ENCODE measurements around the gene LTO1.

LTO1 gene

DNA sequence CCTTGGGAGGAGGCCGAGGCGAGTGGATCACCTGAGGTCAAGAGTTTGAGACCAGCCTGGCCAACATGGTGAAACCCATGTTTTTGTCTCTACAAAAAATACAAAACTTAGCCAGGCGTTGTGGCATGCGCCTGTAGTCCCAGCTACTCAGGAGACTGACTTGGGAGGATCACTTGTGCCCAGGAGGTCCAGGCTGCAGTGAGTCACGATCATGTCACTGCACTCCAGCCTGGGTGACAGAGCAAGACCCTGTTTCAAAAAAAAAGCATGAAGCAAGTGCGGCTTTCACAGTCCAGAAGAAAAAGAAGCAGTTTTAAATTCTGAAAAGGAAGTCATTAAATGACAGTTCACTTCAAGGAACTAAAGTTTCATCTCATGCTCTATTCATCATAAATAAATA is 7.1 kb upstream of the LTO1 start:
- Histone ChIP-seq H3K4me3 (ENCODE audit: insufficient read depth, low read depth, low read length, poor library complexity, severe bottlenecking) (no peak overlapping the region), H3K4me1 (ENCODE audit: control insufficient read depth, insufficient read depth, low read length, poor library complexity, severe bottlenecking) (no peaks in the 10 kb centered on the region), H3K9me3 (ENCODE audit: control insufficient read depth, low read length) (no peaks in the 10 kb centered on the region), H3K27ac (ENCODE audit: insufficient read depth, low read length, poor library complexity, severe bottlenecking) (no peak overlapping the region), H3K27me3 (replicated peaks; ENCODE audit: control insufficient read depth, insufficient read depth, low read length, poor library complexity, severe bottlenecking) (no peaks in the 10 kb centered on the region), H3K36me3 (ENCODE audit: control insufficient read depth, insufficient read depth, low read length) (no peaks in the 10 kb centered on the region)
- no peak for DNase-seq

GRCh38 chr11:69680688-69681087 is 5.5 kb upstream of the LTO1 start:
- DNase-seq, result no peak

DNA sequence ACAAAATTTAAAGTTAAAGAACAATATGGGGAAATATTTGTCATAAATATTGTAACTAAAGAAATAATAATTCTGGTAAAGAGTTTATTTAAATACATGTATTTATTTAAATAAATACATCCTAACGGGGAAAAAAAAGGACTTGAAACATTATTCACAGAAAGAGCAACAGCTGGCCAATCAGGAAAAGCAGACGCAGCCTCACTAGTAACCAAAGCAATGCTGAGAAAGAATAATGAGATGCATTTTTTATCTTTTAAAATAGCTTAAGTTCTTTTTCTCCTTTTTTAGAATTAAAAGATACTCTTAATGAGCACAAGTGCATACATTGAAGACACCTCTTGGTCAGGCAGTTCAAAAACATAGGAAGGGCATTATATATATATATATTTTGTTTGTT is 2.6 kb upstream of the LTO1 start:
- peaks cover 9% of the 10 kb centered on the region for H3K4me1 ChIP-seq (ENCODE audit: control insufficient read depth, insufficient read depth, low read length, poor library complexity, severe bottlenecking)
- H3K36me3 ChIP-seq (ENCODE audit: control insufficient read depth, insufficient read depth, low read length), result peaks cover 4% of the 10 kb centered on the region
- H3K4me3 ChIP-seq (ENCODE audit: insufficient read depth, low read depth, low read length, poor library complexity, severe bottlenecking), result no peak overlapping the region
- no peaks in the 10 kb centered on the region for H3K9me3 ChIP-seq (ENCODE audit: control insufficient read depth, low read length)
- H3K27me3 ChIP-seq (replicated peaks; ENCODE audit: control insufficient read depth, insufficient read depth, low read length, poor library complexity, severe bottlenecking), result no peaks in the 10 kb centered on the region
- no peak overlapping the region for H3K27ac ChIP-seq (ENCODE audit: insufficient read depth, low read length, poor library complexity, severe bottlenecking)
- DNase-seq, result no peak

More at GRCh38 chr11:69680688-69681087, 5.5 kb upstream of the LTO1 start:
- Histone ChIP-seq H3K27me3 (replicated peaks; ENCODE audit: control insufficient read depth, insufficient read depth, low read length, poor library complexity, severe bottlenecking) (no peaks in the 10 kb centered on the region), H3K9me3 (ENCODE audit: control insufficient read depth, low read length) (no peaks in the 10 kb centered on the region), H3K4me1 (ENCODE audit: control insufficient read depth, insufficient read depth, low read length, poor library complexity, severe bottlenecking) (no peaks in the 10 kb centered on the region), H3K4me3 (ENCODE audit: insufficient read depth, low read depth, low read length, poor library complexity, severe bottlenecking) (no peak overlapping the region), H3K27ac (ENCODE audit: insufficient read depth, low read length, poor library complexity, severe bottlenecking) (no peak overlapping the region), H3K36me3 (ENCODE audit: control insufficient read depth, insufficient read depth, low read length) (no peaks in the 10 kb centered on the region)

- no peaks in the 10 kb centered on the region for H3K9me3 ChIP-seq (ENCODE audit: control insufficient read depth, low read length)
- DNase-seq, result no peak
- H3K27me3 ChIP-seq (replicated peaks; ENCODE audit: control insufficient read depth, insufficient read depth, low read length, poor library complexity, severe bottlenecking), result no peaks in the 10 kb centered on the region
- H3K4me3 ChIP-seq (ENCODE audit: insufficient read depth, low read depth, low read length, poor library complexity, severe bottlenecking), result peak overlapping the region; percentile 80
- peak overlapping the region; percentile 82 for H3K27ac ChIP-seq (ENCODE audit: insufficient read depth, low read length, poor library complexity, severe bottlenecking)
- H3K4me1 ChIP-seq (ENCODE audit: control insufficient read depth, insufficient read depth, low read length, poor library complexity, severe bottlenecking), result peaks cover 9% of the 10 kb centered on the region
- peaks cover 19% of the 10 kb centered on the region for H3K36me3 ChIP-seq (ENCODE audit: control insufficient read depth, insufficient read depth, low read length)
Observed at GRCh38 chr11:69674267-69674885, 777 bp downstream of the LTO1 start.

GRCh38 chr11:69671734-69672465 is 3.3 kb downstream of the LTO1 start:
- peaks cover 32% of the 10 kb centered on the region for H3K36me3 ChIP-seq (ENCODE audit: control insufficient read depth, insufficient read depth, low read length)
- no peak overlapping the region for H3K27ac ChIP-seq (ENCODE audit: insufficient read depth, low read length, poor library complexity, severe bottlenecking)
- no peak for DNase-seq

GRCh38 chr11:69670158-69670845 is 4.9 kb downstream of the LTO1 start:
- peaks cover 43% of the 10 kb centered on the region for H3K36me3 ChIP-seq (ENCODE audit: control insufficient read depth, insufficient read depth, low read length)

More at GRCh38 chr11:69671734-69672465, 3.3 kb downstream of the LTO1 start:
- Histone ChIP-seq H3K4me3 (ENCODE audit: insufficient read depth, low read depth, low read length, poor library complexity, severe bottlenecking) (no peak overlapping the region), H3K9me3 (ENCODE audit: control insufficient read depth, low read length) (no peaks in the 10 kb centered on the region), H3K27me3 (replicated peaks; ENCODE audit: control insufficient read depth, insufficient read depth, low read length, poor library complexity, severe bottlenecking) (no peaks in the 10 kb centered on the region), H3K4me1 (ENCODE audit: control insufficient read depth, insufficient read depth, low read length, poor library complexity, severe bottlenecking) (peaks cover 9% of the 10 kb centered on the region)

DNA sequence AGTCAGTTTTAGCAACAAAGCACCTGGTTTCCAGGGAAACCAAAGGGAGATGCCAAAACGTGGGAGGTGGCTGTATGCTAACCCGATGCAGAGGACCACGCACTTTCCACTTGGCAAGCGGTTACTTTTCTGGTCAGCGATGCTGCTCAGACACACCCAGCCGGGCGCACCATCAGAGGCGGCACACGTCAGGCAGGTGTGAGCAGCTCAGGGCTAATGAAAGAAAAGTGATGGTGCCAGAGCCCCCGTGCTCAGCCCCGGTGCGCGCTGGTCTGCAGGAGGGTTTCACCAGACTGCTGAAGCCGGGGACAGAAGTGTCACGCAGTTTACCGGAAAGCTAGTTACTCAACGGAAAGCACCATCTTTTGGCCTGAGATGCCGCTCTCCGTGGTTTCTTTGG is 5.7 kb downstream of the LTO1 start:
- Histone ChIP-seq H3K27me3 (replicated peaks; ENCODE audit: control insufficient read depth, insufficient read depth, low read length, poor library complexity, severe bottlenecking) (no peaks in the 10 kb centered on the region), H3K36me3 (ENCODE audit: control insufficient read depth, insufficient read depth, low read length) (peaks cover 52% of the 10 kb centered on the region), H3K27ac (ENCODE audit: insufficient read depth, low read length, poor library complexity, severe bottlenecking) (no peak overlapping the region), H3K4me3 (ENCODE audit: insufficient read depth, low read depth, low read length, poor library complexity, severe bottlenecking) (no peak overlapping the region), H3K4me1 (ENCODE audit: control insufficient read depth, insufficient read depth, low read length, poor library complexity, severe bottlenecking) (peaks cover 6% of the 10 kb centered on the region), H3K9me3 (ENCODE audit: control insufficient read depth, low read length) (no peaks in the 10 kb centered on the region)
- no peak for DNase-seq

More at GRCh38 chr11:69670158-69670845, 4.9 kb downstream of the LTO1 start:
- peaks cover 9% of the 10 kb centered on the region for H3K4me1 ChIP-seq (ENCODE audit: control insufficient read depth, insufficient read depth, low read length, poor library complexity, severe bottlenecking)
- no peaks in the 10 kb centered on the region for H3K27me3 ChIP-seq (replicated peaks; ENCODE audit: control insufficient read depth, insufficient read depth, low read length, poor library complexity, severe bottlenecking)
- no peaks in the 10 kb centered on the region for H3K9me3 ChIP-seq (ENCODE audit: control insufficient read depth, low read length)
- DNase-seq, result peak; percentile 11 to 47 (median 31)
- no peak overlapping the region for H3K27ac ChIP-seq (ENCODE audit: insufficient read depth, low read length, poor library complexity, severe bottlenecking)
- H3K4me3 ChIP-seq (ENCODE audit: insufficient read depth, low read depth, low read length, poor library complexity, severe bottlenecking), result no peak overlapping the region

GRCh38 chr11:69667619-69668604 is 7.2 kb downstream of the LTO1 start:
- peaks cover 63% of the 10 kb centered on the region for H3K36me3 ChIP-seq (ENCODE audit: control insufficient read depth, insufficient read depth, low read length)

DNA sequence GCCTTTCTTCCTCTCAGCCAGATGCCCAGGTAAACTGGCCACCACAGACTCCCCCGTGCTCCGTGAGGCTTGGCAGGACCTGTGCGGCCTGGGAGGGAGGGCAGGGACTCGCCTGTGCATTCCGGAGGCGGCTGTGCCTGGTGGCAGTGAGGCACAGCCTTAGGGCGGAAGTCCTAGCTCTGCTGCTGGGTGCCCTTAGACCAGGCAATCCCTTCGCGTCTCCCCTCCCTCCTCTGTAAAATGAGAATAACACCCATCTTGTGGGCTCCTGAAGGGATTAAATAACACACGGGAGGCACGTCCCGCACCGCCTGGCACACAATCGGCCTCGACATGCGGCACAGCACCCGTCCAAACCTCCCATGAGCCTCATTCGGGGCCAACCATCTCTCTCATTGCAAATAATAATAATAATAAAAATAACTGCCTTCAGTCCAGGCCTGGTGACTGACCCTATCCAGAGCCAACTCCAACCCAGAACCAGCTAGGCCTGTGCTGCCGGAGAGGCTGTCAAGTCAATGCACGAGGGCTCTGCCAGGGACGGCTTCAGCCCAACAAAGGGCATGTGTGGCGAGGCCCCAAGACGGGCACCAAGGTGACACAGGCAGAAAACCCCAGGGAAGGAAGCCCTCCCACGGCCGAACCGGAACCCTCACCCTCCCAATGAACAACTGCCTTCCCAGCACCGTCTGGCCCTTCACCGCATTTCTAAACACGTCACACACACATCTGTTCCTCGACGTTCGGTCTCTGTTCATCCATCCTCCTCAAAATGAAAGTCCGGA is 8.2 kb downstream of the LTO1 start:
- Histone ChIP-seq H3K27me3 (replicated peaks; ENCODE audit: control insufficient read depth, insufficient read depth, low read length, poor library complexity, severe bottlenecking) (no peaks in the 10 kb centered on the region), H3K4me3 (ENCODE audit: insufficient read depth, low read depth, low read length, poor library complexity, severe bottlenecking) (no peak overlapping the region), H3K4me1 (ENCODE audit: control insufficient read depth, insufficient read depth, low read length, poor library complexity, severe bottlenecking) (no peaks in the 10 kb centered on the region), H3K27ac (ENCODE audit: insufficient read depth, low read length, poor library complexity, severe bottlenecking) (no peak overlapping the region), H3K36me3 (ENCODE audit: control insufficient read depth, insufficient read depth, low read length) (peaks cover 58% of the 10 kb centered on the region), H3K9me3 (ENCODE audit: control insufficient read depth, low read length) (no peaks in the 10 kb centered on the region)
- DNase-seq, result no peak

More at GRCh38 chr11:69667619-69668604, 7.2 kb downstream of the LTO1 start:
- Histone ChIP-seq H3K4me1 (ENCODE audit: control insufficient read depth, insufficient read depth, low read length, poor library complexity, severe bottlenecking) (no peaks in the 10 kb centered on the region), H3K27ac (ENCODE audit: insufficient read depth, low read length, poor library complexity, severe bottlenecking) (no peak overlapping the region), H3K27me3 (replicated peaks; ENCODE audit: control insufficient read depth, insufficient read depth, low read length, poor library complexity, severe bottlenecking) (no peaks in the 10 kb centered on the region), H3K4me3 (ENCODE audit: insufficient read depth, low read depth, low read length, poor library complexity, severe bottlenecking) (no peak overlapping the region), H3K9me3 (ENCODE audit: control insufficient read depth, low read length) (no peaks in the 10 kb centered on the region)
- DNase-seq, result no peak
